GM18870 (cell line): ENCODE measurements around the gene IRAK2.

Source experiments
- ATAC-seq: cut with Tn5 transposase; IDR thresholded peaks from one replicate; pipeline ENCODE4 v1.9.1; 2021; ENCODE audit warnings: moderate library complexity; ENCODE audit not compliant: unreplicated experiment

The IRAK2 gene

GRCh38 chr3:10188804-10189556 lies 24.3 kb downstream of the IRAK2 start:
- no peak for ATAC-seq

GRCh38 chr3:10189557-10190354 lies 25.0 kb downstream of the IRAK2 start:
- ATAC-seq, result no peak

- peak; percentile 43 for ATAC-seq
Measured at GRCh38 chr3:10192953-10193691, 28.4 kb downstream of the IRAK2 start.

GRCh38 chr3:10193692-10194327 lies 29.1 kb downstream of the IRAK2 start:
- ATAC-seq, result no peak

GRCh38 chr3:10194328-10195071 lies 29.8 kb downstream of the IRAK2 start:
- no peak for ATAC-seq

GRCh38 chr3:10195366-10196089 lies 30.8 kb downstream of the IRAK2 start:
- no peak for ATAC-seq

- ATAC-seq, result no peak
Measured at GRCh38 chr3:10196389-10197052, 31.8 kb downstream of the IRAK2 start.

GRCh38 chr3:10198226-10198625 lies 33.5 kb downstream of the IRAK2 start:
- ATAC-seq, result no peak

GRCh38 chr3:10198761-10199649 lies 34.3 kb downstream of the IRAK2 start:
- ATAC-seq, result peak; percentile 75

GRCh38 chr3:10204921-10205320 lies 40.2 kb downstream of the IRAK2 start:
- ATAC-seq, result no peak

GRCh38 chr3:10205451-10206165 lies 40.9 kb downstream of the IRAK2 start:
- no peak for ATAC-seq

- ATAC-seq, result no peak
Measured at GRCh38 chr3:10206166-10206511, 41.4 kb downstream of the IRAK2 start.

- no peak for ATAC-seq
Measured at GRCh38 chr3:10213156-10213792, 48.6 kb downstream of the IRAK2 start.

GRCh38 chr3:10215578-10216368 lies 51.1 kb downstream of the IRAK2 start:
- no peak for ATAC-seq

GRCh38 chr3:10217359-10217758 lies 52.6 kb downstream of the IRAK2 start:
- ATAC-seq, result no peak

- ATAC-seq, result no peak
Measured at GRCh38 chr3:10219737-10220136, 55.0 kb downstream of the IRAK2 start.
